NCI-H748 treated with DMSO at 0.1 percent for 48 hours (cell line): ENCODE measurements around the gene SLX9.

Source experiments
- DNase-seq: peaks from one replicate; lab custom pipeline; 2025; lab: John Stamatoyannopoulos, UW

The SLX9 gene

DNA sequence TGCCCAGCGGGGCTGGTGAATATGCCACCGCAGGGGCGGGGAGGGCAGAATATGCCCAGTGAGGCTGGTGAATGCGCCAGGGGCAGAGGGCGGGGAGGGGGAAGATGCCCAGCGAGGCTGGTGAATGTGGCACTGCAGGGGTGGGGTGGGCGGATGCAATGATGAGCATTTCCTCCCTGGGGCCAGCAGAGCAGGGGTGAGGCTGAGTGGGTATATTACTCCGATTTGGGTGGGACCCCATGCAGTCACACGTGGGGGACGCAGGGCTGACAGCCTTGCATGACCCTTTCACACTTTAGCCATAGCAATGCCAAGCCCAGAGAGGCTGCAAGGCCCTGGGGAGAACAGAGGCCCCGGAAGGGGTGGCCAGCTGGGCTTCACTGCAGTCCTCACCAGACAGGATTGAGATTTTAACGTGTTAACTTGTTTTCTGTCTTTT lies 9.3 kb upstream of the SLX9 start:
- DNase-seq = no peak

GRCh38 chr21:44931137-44931500 lies 8.7 kb upstream of the SLX9 start:
- DNase-seq = no peak

DNA sequence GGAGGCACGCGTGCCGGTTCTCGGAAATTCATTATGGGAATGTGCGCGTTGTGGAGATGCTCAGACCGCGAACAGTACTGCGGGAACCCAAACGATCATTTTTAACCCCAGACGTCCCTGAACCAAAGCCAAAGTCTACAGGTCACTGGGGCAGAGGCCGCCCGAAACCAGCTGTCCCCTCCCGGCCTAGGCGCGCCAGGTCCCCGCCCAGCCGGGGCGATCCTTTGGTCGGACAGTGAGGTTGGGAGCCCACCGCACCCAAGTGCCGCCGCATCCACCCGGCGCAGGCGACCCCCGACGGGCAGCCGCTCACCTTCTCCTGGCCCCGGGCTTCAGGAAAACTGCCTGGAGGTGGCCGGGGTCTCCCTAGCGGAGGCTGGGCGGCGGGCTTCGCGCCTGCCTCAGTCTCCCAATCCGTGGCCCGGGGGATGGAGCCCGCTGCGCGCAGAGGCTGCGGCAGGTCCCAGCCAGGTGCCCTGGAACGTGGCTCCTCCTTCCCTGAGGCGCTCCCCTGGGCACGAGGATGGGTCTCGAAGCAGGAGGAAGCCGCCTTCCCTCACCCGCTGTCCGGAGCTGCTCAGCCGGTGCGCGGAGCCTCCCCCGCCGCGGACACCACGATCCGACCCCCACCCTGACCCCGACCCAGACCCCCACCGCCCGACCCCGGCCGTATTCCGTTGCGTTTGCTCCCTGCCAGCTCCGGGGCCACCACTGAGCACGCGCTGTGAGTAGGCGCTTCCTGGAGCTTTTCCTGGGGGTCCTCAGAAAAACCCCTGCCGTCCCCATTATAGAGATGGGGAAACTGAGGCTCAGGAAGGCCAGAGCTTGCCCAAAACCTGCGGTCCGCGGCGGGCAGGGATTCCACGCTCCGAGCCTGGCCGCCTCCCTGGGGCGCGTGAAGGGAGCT lies 8.1 kb upstream of the SLX9 start:
- DNase-seq = no peak

GRCh38 chr21:44932408-44933181 lies 7.2 kb upstream of the SLX9 start:
- no peak for DNase-seq

GRCh38 chr21:44933199-44933917 lies 6.5 kb upstream of the SLX9 start:
- DNase-seq = no peak

DNA sequence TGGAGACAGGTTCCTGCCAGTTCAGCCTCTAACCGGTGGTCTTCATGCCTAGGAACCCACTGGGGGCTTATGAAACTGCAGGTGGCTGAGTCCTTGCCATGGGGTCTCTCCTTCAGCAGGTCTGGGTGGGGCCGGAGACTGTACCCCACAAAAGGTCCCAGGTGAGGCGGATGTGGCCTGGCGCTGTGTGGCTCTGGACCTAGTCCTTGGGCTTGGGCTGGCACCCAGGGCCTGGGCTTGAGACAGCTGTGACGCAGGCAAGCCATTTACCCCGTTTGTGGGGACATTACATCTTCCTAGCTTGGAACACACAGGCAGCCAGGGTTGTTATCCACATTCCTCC lies 5.9 kb upstream of the SLX9 start:
- no peak for DNase-seq

DNA sequence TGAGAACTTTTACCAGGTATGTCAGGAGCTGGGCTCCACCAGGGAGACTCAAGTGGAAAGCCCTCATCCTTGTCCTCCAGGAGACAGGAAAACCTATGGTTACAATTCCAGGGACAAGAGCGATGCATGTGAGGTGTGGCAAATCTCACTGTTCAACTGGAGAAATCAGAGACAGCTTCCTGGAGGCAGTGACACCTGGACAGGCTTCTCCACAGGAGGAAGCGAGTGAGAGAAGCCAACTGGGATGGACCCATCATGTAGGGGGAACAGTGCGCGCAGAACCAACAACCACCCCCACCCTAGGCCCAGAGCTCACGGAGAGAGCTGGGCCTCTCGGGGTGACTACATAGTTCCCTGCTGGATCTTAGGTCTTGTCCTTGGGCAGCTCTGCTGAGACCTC lies 5.6 kb upstream of the SLX9 start:
- DNase-seq = no peak

- DNase-seq = no peak
Measured at GRCh38 chr21:44934797-44935532, 4.9 kb upstream of the SLX9 start.

DNA sequence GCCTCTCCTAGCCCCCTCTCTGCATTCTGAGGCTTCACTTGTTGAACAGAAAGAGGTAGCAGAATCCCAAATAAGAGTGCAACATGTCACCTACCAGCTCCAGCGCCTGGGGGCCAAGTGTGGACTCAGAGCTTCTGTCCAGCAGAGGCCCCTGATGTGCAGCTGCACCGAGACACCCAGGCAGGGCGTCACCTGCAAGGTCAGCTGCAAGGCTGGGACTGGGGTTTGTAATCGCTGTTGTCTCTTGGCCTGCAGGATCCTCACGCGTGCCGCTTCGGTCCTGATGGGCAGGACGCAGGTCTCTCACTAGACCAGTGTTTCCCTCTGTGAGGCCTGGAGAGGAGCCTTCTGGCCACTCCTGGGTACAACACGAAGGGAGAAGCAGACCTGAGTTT lies 4.3 kb upstream of the SLX9 start:
- no peak for DNase-seq

GRCh38 chr21:44938772-44939531 lies 877 bp upstream of the SLX9 start:
- no peak for DNase-seq

DNA sequence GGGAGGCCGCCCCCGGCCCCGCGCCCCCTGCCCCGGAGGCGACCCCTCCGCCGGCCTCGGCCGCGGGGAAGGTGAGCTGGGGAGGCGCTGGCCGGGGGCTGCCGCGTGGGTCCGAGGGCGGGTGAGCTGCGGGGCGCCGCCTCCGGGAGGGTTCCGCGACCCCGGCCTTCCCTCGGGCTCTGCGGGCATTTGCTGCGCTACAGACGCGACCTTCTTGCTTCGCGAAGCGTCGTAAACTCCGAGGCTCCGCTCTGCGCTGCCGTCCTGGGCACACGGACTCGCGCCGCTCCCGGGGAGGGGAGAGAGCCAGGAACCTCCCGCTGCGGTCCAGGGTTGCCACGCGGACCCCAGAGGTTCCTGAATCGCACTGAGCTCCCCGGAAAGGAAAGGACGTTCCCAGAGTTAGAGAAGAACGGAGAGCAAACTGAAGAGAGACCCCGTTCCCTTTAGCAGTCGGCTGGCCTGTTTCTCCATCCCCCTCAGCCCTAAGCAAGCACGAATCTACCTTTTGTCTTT lies 345 bp downstream of the SLX9 start:
- DNase-seq = no peak

GRCh38 chr21:44941567-44941966 lies 1.7 kb downstream of the SLX9 start:
- no peak for DNase-seq

GRCh38 chr21:44942566-44942965 lies 2.7 kb downstream of the SLX9 start:
- DNase-seq = no peak

DNA sequence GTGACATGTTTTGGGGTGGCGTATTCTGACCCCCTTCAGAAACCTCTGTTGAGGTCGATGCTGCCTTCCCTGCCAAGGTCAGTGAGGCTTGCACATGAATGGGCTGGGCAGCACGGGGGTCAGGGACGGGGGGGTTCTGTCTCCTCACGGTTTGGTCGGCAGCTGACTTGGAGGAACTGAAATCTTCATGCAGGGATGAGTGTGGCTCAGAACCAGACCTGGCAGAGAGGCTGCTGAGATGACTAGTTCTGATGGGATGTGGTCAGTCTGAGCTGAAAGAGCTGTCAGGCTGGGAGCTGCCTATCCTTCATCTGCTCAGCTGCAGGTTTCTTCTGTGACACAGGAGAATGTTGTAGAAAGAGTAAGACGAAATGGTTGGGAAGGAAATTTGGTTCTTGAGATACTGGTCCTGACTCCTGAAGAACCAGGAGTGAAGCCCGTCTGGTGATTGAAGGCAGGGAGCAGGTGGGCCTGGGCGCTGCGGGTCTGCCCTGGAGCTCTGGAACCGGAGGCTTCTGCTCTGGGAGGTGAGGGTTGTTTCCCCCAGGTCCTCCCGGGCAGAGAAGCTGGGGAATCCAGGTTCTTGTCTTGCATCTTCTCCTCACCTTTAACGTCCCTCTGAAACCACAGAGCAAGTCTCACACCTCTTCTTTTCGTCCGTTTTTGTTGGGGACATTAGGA lies 3.3 kb downstream of the SLX9 start:
- DNase-seq = no peak

DNA sequence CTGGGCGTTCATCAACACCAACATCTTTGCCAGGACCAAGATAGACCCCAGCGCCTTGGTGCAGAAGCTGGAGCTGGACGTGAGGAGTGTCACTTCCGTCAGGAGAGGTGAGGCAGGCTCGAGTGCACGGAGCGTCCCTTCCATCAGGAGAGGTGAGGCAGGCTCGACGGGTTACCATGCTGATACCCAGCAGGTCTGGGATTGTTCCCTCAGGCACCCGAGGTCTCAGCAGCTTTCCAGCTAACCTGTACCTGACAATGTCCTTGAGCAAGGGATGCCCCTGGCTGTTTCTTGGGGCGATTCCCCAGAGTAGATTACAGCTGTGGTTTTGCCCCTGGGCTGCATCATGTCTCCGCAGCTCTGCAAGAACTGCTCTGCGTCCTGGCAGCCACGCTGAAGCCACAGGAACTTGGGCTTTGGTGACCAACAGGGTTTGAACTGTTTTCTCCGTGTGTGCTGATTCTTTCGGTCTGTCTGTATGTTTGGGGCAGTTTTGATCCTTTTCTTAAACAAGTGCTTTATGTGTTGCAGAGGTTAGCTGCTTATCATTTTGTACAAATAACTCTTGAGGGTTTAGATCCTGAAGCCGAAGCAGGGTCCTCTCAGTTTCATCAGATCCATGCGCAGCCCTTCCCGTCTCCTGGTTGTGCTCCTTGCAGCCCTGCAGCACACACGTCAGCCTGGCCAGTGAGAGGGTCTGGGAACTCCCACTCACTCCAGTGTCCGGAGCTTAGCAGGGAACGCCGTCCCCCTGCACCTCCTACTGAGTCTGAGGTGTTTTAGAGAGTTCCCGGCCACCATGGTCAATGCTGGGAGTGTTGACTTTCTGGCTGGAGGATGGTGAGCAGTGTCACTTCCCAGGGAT lies 4.1 kb downstream of the SLX9 start:
- DNase-seq = no peak

DNA sequence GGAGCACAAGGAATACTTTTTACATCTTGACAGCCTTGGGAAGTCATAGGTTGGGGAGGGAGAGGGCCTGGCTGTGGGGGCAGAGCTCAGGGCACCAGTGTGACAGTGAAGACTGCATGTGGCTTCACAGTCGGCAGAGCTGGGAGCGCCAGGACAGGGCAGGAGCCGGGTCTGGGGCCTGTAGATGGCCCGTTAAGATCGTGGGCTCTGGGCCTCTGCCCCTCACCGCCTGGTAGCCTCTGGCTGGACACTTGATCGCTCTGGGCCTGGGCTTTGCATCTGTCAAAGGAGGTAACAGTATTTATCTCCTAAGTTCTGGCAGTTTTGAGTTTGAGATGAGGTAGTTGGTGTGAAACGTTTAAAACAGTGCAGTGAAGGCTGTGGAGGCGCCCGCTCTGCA lies 4.8 kb downstream of the SLX9 start:
- no peak for DNase-seq

GRCh38 chr21:44946254-44947041 lies 6.6 kb downstream of the SLX9 start:
- DNase-seq = no peak

- DNase-seq = no peak
Measured at GRCh38 chr21:44947111-44947929, 7.5 kb downstream of the SLX9 start.
